Neutrophil (primary cell): ENCODE data around the gene PNLIP.
A peak's percentile ranks its signal among the peaks of the same experiment; 100 is the strongest.

Source experiments
- H3K27ac ChIP-seq: fragments of 200-600 bp; sonication (generic); 2 replicates; pipeline ENCODE4 v1.5.1; 2016; ENCODE audit warnings: mild to moderate bottlenecking, moderate library complexity
- H3K27me3 ChIP-seq: fragments of 200-600 bp; sonication (generic); 2 replicates; pipeline ENCODE4 v1.6.0; 2016; ENCODE audit warnings: mild to moderate bottlenecking
- H3K36me3 ChIP-seq: fragments of 200-600 bp; sonication (generic); 2 replicates; pipeline ENCODE4 v1.5.1; 2017
- H3K4me1 ChIP-seq, 2 experiments: fragments of 200-600 bp in 1 of 2; sonication (generic) in 1 of 2; 1 replicate in 1 of 2; 2 replicates in 1 of 2; pipeline versions ENCODE4 v1.5.1 to v1.6.1; 2013 to 2016; ENCODE audit warnings: low read depth in 1 of 2, low read length in 1 of 2, mild to moderate bottlenecking in 1 of 2, moderate library complexity in 1 of 2; ENCODE audit not compliant: control insufficient read depth in 1 of 2, insufficient read depth in 1 of 2
- H3K4me3 ChIP-seq, 2 experiments: fragments of 200-600 bp in 1 of 2; sonication (generic) in 1 of 2; 1 replicate in 1 of 2; 2 replicates in 1 of 2; pipeline ENCODE4 v1.5.1; 2013 to 2016; ENCODE audit warnings: low read depth in 1 of 2, low read length in 1 of 2, mild to moderate bottlenecking in 1 of 2, moderate library complexity in 1 of 2
- H3K9me3 ChIP-seq: fragments of 200-600 bp; sonication (generic); 2 replicates; pipeline ENCODE4 v1.5.1; 2016
- CTCF ChIP-seq: fragments of 200-600 bp; sonication (generic); IDR thresholded peaks from 2 replicates; pipeline ENCODE4 v1.5.1; 2016; ENCODE audit warnings: antibody characterized with exemption

PNLIP gene

GRCh38 chr10:116545756-116546155, at the start of gene PNLIP:
PNLIP (plus strand) TSS chr10:116545931; CDS start chr10:116546093, 162 bp downstream.
- no peak for TF ChIP-seq CTCF
- Histone ChIP-seq H3K36me3 (no peaks in the 10 kb centered on the region), H3K4me3 (no peak within 1 kb of the TSS), H3K4me1 (no peaks in the 10 kb centered on the region), H3K9me3 (no peaks in the 10 kb centered on the region), H3K27ac (no peak within 1 kb of the TSS), H3K27me3 (no peaks in the 10 kb centered on the region)

- Histone ChIP-seq H3K27ac (no peak overlapping the region), H3K36me3 (no peaks in the 10 kb centered on the region), H3K27me3 (no peaks in the 10 kb centered on the region), H3K4me1 (no peaks in the 10 kb centered on the region), H3K9me3 (no peaks in the 10 kb centered on the region), H3K4me3 (no peak overlapping the region)
- no peak for TF ChIP-seq CTCF
These were observed 40.9 kb upstream of the PNLIP start for GRCh38 chr10:116504786-116505185.

GRCh38 chr10:116510565-116510964, 35.2 kb upstream of the PNLIP start:
- Histone ChIP-seq H3K4me3 (no peak overlapping the region), H3K9me3 (no peaks in the 10 kb centered on the region), H3K36me3 (no peaks in the 10 kb centered on the region), H3K27ac (no peak overlapping the region), H3K4me1 (no peaks in the 10 kb centered on the region), H3K27me3 (no peaks in the 10 kb centered on the region)
- no peak for TF ChIP-seq CTCF

- Histone ChIP-seq H3K36me3 (no peaks in the 10 kb centered on the region), H3K9me3 (no peaks in the 10 kb centered on the region), H3K4me3 (no peak overlapping the region), H3K27me3 (no peaks in the 10 kb centered on the region), H3K27ac (no peak overlapping the region), H3K4me1 (no peaks in the 10 kb centered on the region)
- no peak for TF ChIP-seq CTCF
These were observed 34.4 kb upstream of the PNLIP start for GRCh38 chr10:116511365-116511764.

- peak; percentile 64 for TF ChIP-seq CTCF
- no peaks in the 10 kb centered on the region for H3K4me1 ChIP-seq
- H3K9me3 ChIP-seq = no peaks in the 10 kb centered on the region
- H3K4me3 ChIP-seq = no peak overlapping the region
- no peaks in the 10 kb centered on the region for H3K36me3 ChIP-seq
- H3K27me3 ChIP-seq = peaks cover 11% of the 10 kb centered on the region
- H3K27ac ChIP-seq = no peak overlapping the region
These were observed 24.1 kb upstream of the PNLIP start for GRCh38 chr10:116521424-116522290.
